ENCODE measurements around the gene NAT16. TPM values are rescaled to one million over a fixed set of nuclear protein-coding genes. Genes with fewer than 3 reads are reported as not detected.

NAT16 gene
- total and polyA plus RNA-seq, 2 of the 8 experiments (the other 6 are each of a cell fraction or from before 2014, with no cell fraction given), result 0.26 to 0.84 TPM

- no peak for TF ChIP-seq CTCF (IDR thresholded peaks at IDR 0.05; ENCODE audit: control extremely low read depth in 1 of 3, insufficient read depth in 1 of 3, low read depth in 1 of 3, low read length in 3 of 3)
Observed at GRCh38 chr7:101179117-101179516, 976 bp downstream of the NAT16 start (continued).

All from H1 (cell line).